HL-60 (cell line): ENCODE measurements around the gene TIAL1.
"Not testable (repeated sequence)": the region's sequence is repeated elsewhere in the genome, so short reads cannot be mapped to it uniquely, and the experiment has no call there.

Source experiments
- CTCF ChIP-seq: IDR thresholded peaks from one replicate; pipeline ENCODE4 v1.5.1; 2011; ENCODE audit warnings: low read length, control low read depth, inconsistent platforms; ENCODE audit not compliant: insufficient read depth
- GABPA ChIP-seq: IDR thresholded peaks from 2 replicates; pipeline ENCODE4 v1.6.1; 2012; ENCODE audit warnings: low read depth
- POLR2AphosphoS5 ChIP-seq: IDR thresholded peaks from 2 replicates; pipeline ENCODE4 v1.6.1; 2012; ENCODE audit warnings: low read depth
- REST ChIP-seq: IDR thresholded peaks from 2 replicates; pipeline ENCODE4 v1.6.1; 2012; ENCODE audit warnings: low read depth; ENCODE audit not compliant: insufficient replicate concordance

GRCh38 chr10:119619811-119620210 lies 23.0 kb upstream of the TIAL1 start:
- not testable (repeated sequence) for TF ChIP-seq CTCF, GABPA, POLR2AphosphoS5, REST
